Measurements from ENCODE around the gene DDX20. TPM values are rescaled to one million over a fixed set of nuclear protein-coding genes. Genes with fewer than 3 reads are reported as not detected.

The DDX20 gene
- total RNA-seq, 1 donor = 30.7 TPM

DNA sequence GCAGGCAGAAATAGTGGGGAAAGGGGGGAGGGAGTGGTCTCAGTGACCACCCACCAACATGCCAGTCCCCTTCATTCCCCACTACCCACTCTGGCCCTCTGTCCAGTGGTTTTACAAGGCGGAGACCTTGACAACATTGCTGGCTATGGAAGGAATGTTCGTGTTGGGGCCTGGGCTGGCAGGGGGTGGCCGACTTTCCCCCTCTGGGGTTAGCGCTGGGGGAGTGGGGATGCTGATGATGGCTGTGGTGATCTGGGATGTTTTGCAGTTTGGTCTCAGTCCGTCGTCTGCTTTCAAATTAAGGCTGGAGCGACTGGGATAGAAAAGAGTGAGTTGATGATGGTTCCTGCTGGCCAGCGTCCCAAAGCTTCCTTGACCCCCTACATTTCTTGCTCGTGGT is 20.3 kb downstream of the DDX20 start:
- DNase-seq (ENCODE audit: low read depth) = no peak
- H3K4me3 ChIP-seq (ENCODE audit: low read depth, low read length) = no peak overlapping the region

DNA sequence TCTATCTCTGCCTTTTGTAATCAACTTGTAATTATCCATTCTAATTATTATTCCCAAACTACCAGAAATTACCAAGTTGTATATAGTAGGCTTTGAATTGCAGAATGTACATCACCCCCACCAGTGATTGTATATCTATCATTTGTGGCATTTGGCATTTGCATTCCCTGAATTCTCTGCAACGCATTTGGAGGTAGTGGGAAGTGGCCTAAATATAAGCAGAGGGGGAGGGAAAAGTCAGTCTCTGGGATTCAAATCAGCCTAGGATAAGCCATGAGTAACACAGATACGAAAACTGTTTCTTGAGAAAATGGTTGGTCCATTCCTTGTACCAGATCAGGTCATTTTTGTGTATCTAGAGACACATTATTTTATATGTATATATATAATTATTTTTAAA is 20.7 kb downstream of the DDX20 start:
- H3K4me3 ChIP-seq (ENCODE audit: low read depth, low read length) = no peak overlapping the region
- no peak for DNase-seq (ENCODE audit: low read depth)
- TF ChIP-seq, protein P1, sequence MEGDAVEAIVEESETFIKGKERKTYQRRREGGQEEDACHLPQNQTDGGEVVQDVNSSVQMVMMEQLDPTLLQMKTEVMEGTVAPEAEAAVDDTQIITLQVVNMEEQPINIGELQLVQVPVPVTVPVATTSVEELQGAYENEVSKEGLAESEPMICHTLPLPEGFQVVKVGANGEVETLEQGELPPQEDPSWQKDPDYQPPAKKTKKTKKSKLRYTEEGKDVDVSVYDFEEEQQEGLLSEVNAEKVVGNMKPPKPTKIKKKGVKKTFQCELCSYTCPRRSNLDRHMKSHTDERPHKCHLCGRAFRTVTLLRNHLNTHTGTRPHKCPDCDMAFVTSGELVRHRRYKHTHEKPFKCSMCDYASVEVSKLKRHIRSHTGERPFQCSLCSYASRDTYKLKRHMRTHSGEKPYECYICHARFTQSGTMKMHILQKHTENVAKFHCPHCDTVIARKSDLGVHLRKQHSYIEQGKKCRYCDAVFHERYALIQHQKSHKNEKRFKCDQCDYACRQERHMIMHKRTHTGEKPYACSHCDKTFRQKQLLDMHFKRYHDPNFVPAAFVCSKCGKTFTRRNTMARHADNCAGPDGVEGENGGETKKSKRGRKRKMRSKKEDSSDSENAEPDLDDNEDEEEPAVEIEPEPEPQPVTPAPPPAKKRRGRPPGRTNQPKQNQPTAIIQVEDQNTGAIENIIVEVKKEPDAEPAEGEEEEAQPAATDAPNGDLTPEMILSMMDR (IDR thresholded peaks at IDR 0.05; ENCODE audit: insufficient read depth, low read depth, low read length) = no peak

More for the DNA sequence above, 20.3 kb downstream of the DDX20 start:
- TF ChIP-seq, protein P1 (IDR thresholded peaks at IDR 0.05; ENCODE audit: insufficient read depth, low read depth, low read length) = no peak

DNA sequence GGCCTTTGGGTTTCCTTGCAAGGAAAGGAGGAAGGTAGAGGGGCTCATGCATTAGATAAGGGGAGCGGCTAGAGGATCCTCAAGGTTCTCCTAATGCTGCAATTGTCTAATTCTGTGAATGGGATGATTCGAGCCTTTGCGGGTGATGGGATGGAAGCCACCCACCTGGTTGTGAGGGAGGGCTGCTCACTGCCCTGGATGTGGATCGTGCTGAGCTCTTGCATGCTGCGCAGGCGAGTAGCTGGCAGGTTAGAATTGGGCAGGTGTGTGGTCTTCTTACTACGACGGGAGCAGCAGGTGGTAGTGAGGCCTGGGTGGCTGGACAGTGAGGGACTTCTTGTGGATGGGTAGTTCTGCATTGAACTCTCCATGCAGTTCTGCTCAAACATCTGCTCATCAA is 21.2 kb downstream of the DDX20 start:
- no peak for DNase-seq (ENCODE audit: low read depth)
- TF ChIP-seq, protein P1 (IDR thresholded peaks at IDR 0.05; ENCODE audit: insufficient read depth, low read depth, low read length) = no peak

DNA sequence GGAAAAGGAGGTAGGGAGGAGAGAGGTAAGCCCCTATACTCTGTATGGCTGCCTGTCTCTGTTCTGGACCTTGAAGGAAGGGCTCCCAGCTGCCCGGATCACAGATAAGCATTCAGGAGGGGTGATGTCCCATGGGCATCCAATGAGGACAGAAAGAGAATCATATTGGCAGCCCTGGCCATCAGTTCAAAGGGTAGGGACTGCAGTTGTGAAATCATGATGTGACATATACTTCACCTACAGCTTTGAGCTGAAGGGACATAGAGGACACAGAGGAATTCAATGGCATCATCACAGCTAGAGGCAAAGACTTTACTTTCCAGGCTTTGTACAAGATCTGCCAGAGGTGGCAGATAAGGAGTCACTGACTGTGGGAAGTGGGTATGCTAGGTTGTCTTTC is 21.6 kb downstream of the DDX20 start:
- TF ChIP-seq, protein P1 (IDR thresholded peaks at IDR 0.05; ENCODE audit: insufficient read depth, low read depth, low read length) = no peak
- no peak for DNase-seq (ENCODE audit: low read depth)
- H3K4me3 ChIP-seq (ENCODE audit: low read depth, low read length) = no peak overlapping the region

More for the DNA sequence above, 21.2 kb downstream of the DDX20 start:
- H3K4me3 ChIP-seq (ENCODE audit: low read depth, low read length) = no peak overlapping the region

DNA sequence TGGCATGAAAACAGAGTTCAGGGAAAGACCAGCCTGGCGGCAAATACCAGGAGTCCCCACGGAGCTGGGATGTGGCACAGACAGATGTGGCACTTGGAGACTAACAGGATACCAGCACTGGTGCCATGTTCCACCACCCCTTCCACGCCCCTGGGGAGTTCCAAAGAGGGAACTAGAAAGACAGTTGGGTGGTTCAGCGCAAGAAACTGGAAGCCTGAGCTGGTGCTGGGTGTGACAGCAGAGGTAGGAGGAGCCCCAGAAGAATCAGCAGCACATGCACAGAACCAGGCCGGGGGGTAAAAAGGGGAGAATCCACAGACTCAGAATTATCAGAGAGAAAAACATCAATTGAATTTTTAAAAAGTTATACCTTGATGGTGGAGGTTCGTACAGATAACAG is 22.4 kb downstream of the DDX20 start:
- TF ChIP-seq, protein P1 (IDR thresholded peaks at IDR 0.05; ENCODE audit: insufficient read depth, low read depth, low read length) = no peak
- no peak overlapping the region for H3K4me3 ChIP-seq (ENCODE audit: low read depth, low read length)
- DNase-seq (ENCODE audit: low read depth) = no peak

DNA sequence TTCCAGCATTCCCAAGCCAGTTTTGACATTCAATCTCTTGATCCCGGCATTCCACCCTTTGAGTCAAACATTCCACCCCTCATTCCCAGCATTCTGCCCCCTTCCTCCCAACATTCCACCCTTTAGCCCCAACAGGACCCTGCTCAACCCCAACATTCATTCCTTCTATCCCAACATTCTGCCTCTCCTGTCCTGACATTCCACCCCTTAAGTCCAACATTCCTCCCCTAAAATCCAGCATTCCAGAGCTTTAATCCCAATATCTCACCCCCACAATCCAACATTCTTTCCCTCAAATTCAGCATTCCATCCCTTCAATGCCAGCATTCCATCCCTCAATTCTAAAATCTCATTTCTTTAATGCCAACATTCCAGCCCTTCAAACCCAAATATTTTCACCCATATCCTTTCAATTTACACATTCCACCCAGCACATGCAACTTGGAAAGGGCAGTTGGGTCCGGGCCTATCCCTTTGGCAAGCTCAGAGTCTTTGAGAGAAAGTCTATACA is 22.9 kb downstream of the DDX20 start:
- DNase-seq (ENCODE audit: low read depth) = no peak
- TF ChIP-seq, protein P1 (IDR thresholded peaks at IDR 0.05; ENCODE audit: insufficient read depth, low read depth, low read length) = no peak

DNA sequence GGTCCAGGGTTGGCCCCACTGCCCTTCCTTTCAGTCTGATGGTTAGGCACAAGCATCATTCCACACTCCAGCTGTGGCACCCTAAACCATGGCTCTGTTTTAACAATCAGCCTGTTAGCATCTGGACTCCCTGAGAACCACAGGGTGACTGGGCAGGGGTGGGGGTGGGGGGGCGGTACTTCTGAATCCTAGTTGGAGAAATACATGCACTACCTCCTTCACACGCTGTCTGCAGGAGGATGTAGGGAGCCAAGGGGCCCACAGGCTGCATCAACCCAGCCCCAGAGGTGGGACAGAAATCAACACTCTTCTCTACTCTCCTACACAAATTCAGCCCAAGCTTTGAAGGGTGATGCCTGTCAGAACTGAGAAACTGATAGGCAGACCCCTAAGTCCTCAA is 23.8 kb downstream of the DDX20 start:
- TF ChIP-seq, protein P1 (IDR thresholded peaks at IDR 0.05; ENCODE audit: insufficient read depth, low read depth, low read length) = no peak
- DNase-seq (ENCODE audit: low read depth) = no peak
- no peak overlapping the region for H3K4me3 ChIP-seq (ENCODE audit: low read depth, low read length)

More for the DNA sequence above, 22.9 kb downstream of the DDX20 start:
- H3K4me3 ChIP-seq (ENCODE audit: low read depth, low read length) = no peak overlapping the region

Data from fibroblast of villous mesenchyme (primary cell).